ENCODE data around the gene ZFP28.

The ZFP28 gene

GRCh38 chr19:56603829-56604228, 65.1 kb downstream of the ZFP28 start:
- Histone ChIP-seq H3K9ac (ENCODE audit: insufficient read length) (no peak overlapping the region), H3K27ac (no peak overlapping the region), H3K36me3 (ENCODE audit: insufficient read depth, low read length) (peaks cover 67% of the 10 kb centered on the region), H3K4me3 (no peak overlapping the region), H3K9me3 (ENCODE audit: low read depth, low read length) (peaks cover 50% of the 10 kb centered on the region)
- TF ChIP-seq FOXP2 (optimal IDR thresholded peaks at IDR 0.05; ENCODE audit: control extremely low read depth, extremely low read length, insufficient read depth): no peak
- TF ChIP-seq POLR2AphosphoS5 (IDR thresholded peaks at IDR 0.05; ENCODE audit: borderline replicate concordance, low read depth, low read length): no peak
- DNase-seq (ENCODE audit: low read depth, low spot score): no peak

All from SK-N-MC (cell line).